Subcutaneous adipose tissue (tissue), 4 donors: ENCODE results near the gene MUC5AC. TPM values are rescaled to one million over a fixed set of nuclear protein-coding genes. Genes with fewer than 3 reads are reported as not detected.

Experiments used
- CTCF ChIP-seq: fragments of 450-650 bp; IDR thresholded peaks from one replicate; pipeline ENCODE4 v1.5.1; 2016; ENCODE audit warnings: low read depth, mild to moderate bottlenecking, control low read depth, antibody characterized with exemption, moderate library complexity
- total RNA-seq, 4 donors: library from RNA; depleted of rRNA; stranded (reverse); fragments of >200 nt; gene quantifications; one replicate each; pipeline ENCODE4 v1.1.0, GENCODE V29; 2016

Gene MUC5AC
- total RNA-seq, 4 donors from 2014 or later: not detected

- TF ChIP-seq CTCF: no peak
These were observed 38.1 kb downstream of the MUC5AC start for GRCh38 chr11:1195682-1196515.

GRCh38 chr11:1196516-1197391 lies 39.0 kb downstream of the MUC5AC start:
- TF ChIP-seq CTCF: no peak

GRCh38 chr11:1197431-1197885 lies 39.7 kb downstream of the MUC5AC start:
- no peak for TF ChIP-seq CTCF

- TF ChIP-seq CTCF: no peak
These were observed 40.3 kb downstream of the MUC5AC start for GRCh38 chr11:1197886-1198560.

GRCh38 chr11:1198561-1199240 lies 40.9 kb downstream of the MUC5AC start:
- TF ChIP-seq CTCF: no peak

GRCh38 chr11:1199241-1199750 lies 41.5 kb downstream of the MUC5AC start:
- TF ChIP-seq CTCF: no peak
